ENCODE measurements around the gene GABBR2.

The GABBR2 gene

DNA sequence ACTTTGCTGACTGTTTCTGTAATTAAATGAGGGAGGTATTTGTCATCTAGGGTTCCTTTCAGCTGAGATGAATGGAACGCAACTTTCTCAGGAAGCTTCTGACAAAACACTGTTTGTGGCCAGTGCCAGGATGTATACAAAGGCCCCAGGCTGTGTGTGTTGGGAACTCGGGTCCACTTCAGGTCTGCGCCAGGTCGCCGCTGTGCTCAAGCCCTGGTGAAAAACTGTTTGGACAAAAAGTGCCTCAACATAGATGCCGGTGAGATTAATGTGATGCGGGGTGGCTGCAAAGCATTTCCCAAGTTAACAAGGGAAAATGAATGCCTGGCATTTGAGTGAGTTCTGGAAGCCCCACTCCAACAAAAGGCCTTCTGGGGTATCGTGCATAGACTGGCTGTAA is 156.4 kb downstream of the GABBR2 start:
- no peaks in the 10 kb centered on the region for H3K27me3 ChIP-seq (replicated peaks)
- in situ Hi-C loops (cut with HindIII; ENCODE audit: low pct_ligation_motif_present, low sequenced_read_pairs), result no loop called here
- H3K27ac ChIP-seq, result no peak overlapping the region
- DNase-seq, result no peak
- no peak overlapping the region for H3K4me3 ChIP-seq (ENCODE audit: low read depth, low read length)
- no peaks in the 10 kb centered on the region for H3K36me3 ChIP-seq (replicated peaks)
- TF ChIP-seq, protein P1, sequence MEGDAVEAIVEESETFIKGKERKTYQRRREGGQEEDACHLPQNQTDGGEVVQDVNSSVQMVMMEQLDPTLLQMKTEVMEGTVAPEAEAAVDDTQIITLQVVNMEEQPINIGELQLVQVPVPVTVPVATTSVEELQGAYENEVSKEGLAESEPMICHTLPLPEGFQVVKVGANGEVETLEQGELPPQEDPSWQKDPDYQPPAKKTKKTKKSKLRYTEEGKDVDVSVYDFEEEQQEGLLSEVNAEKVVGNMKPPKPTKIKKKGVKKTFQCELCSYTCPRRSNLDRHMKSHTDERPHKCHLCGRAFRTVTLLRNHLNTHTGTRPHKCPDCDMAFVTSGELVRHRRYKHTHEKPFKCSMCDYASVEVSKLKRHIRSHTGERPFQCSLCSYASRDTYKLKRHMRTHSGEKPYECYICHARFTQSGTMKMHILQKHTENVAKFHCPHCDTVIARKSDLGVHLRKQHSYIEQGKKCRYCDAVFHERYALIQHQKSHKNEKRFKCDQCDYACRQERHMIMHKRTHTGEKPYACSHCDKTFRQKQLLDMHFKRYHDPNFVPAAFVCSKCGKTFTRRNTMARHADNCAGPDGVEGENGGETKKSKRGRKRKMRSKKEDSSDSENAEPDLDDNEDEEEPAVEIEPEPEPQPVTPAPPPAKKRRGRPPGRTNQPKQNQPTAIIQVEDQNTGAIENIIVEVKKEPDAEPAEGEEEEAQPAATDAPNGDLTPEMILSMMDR (IDR thresholded peaks at IDR 0.05; ENCODE audit: low read depth, low read length, missing control alignments), result no peak

DNA sequence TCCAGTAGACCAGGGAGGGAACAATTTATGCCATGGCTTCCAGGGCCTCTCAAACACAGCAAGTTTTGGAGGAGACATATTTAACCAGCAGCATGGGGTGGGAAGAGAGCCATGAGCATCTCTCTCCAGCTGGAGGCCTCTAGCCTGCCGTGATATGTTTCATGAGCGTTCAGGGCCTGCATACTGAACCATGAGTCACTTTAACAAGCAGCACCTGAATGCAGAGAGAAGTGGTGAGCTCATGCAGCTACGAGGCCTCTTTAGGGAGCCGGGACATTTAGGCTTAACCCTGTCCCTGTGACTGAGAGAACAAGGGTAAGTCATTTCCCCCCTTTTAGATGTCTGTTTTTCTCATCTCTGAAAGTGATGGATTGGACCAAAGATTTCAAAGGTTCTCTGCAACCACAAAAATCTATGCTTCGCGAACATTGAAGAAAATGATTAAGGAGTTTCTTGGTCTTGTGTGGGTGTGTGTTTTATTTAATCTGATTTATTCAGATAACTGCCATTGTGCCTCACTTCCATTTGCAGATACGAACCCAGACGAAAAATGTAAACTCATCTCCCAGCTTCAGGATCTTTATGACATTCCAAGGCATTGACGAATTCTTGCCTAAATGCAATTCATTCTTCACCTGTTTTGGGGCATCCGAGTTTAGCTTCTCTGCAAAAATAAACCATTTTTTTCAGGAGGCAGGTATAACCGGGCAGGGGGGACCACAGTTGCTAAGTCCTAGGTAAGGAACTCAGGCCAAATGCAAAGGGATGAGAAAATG is 157.0 kb downstream of the GABBR2 start:
- TF ChIP-seq, protein P1 (IDR thresholded peaks at IDR 0.05; ENCODE audit: low read depth, low read length, missing control alignments), result no peak
- no peaks in the 10 kb centered on the region for H3K36me3 ChIP-seq (replicated peaks)
- peak; percentile 46 for DNase-seq
- no peaks in the 10 kb centered on the region for H3K27me3 ChIP-seq (replicated peaks)
- in situ Hi-C loops (cut with HindIII; ENCODE audit: low pct_ligation_motif_present, low sequenced_read_pairs), result no loop called here
- H3K27ac ChIP-seq, result no peak overlapping the region
- no peak overlapping the region for H3K4me3 ChIP-seq (ENCODE audit: low read depth, low read length)

DNA sequence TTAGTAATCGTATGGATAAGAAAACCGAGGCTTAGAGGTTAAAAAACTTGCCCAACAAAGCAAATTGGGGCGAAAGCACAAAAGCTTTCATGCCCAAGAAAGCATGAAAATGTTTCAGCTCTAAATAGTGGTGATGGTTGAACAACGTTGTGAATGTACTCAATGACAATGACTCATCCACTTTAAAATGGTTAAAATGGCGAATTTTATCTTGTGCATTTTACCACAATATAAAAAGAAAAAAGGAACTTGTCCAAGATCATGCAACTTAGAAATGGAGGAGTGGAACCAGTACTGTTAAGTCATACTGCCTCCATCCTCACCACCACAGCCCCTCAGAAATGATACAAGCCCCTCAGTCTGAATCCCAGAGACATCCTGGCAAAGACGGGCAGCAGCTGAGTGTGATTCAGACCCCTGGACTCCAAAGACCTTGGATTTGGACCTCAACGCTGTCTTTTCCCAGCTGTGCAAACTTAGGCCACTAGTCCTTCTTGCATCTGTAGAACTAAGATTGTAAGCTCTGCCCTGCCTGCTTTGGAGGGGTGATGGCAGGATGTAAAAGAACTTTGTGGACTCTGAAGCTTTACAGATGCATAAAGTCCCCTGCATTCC is 158.4 kb downstream of the GABBR2 start:
- H3K27me3 ChIP-seq (replicated peaks), result no peaks in the 10 kb centered on the region
- peak; percentile 42 for DNase-seq
- H3K36me3 ChIP-seq (replicated peaks), result no peaks in the 10 kb centered on the region
- TF ChIP-seq, protein P1 (IDR thresholded peaks at IDR 0.05; ENCODE audit: low read depth, low read length, missing control alignments), result no peak
- no peak overlapping the region for H3K27ac ChIP-seq
- no peak overlapping the region for H3K4me3 ChIP-seq (ENCODE audit: low read depth, low read length)
- in situ Hi-C loops (cut with HindIII; ENCODE audit: low pct_ligation_motif_present, low sequenced_read_pairs), result no loop called here

DNA sequence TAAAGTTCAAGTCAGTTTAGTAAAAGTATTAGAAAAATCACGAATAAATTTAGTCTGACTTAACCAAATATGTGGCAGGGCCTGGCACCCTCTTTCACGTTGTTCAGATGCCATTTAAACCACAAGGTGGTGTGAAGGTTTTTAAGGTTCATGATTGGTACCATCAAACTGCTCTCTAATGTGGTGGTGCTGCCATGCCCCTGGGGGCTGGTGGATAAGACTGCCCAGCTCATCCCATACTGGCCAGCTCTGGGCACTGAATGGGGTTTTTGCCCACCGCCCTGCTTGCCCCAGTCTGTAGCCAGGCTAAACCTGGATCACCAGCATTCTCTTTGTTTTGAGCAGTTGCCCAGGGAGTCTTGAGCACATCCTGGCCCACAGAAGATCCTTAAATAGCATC is 159.3 kb downstream of the GABBR2 start:
- TF ChIP-seq, protein P1 (IDR thresholded peaks at IDR 0.05; ENCODE audit: low read depth, low read length, missing control alignments), result no peak
- in situ Hi-C loops (cut with HindIII; ENCODE audit: low pct_ligation_motif_present, low sequenced_read_pairs), result no loop called here
- Histone ChIP-seq H3K27me3 (replicated peaks) (no peaks in the 10 kb centered on the region), H3K4me3 (ENCODE audit: low read depth, low read length) (no peak overlapping the region), H3K27ac (no peak overlapping the region), H3K36me3 (replicated peaks) (no peaks in the 10 kb centered on the region)
- no peak for DNase-seq

DNA sequence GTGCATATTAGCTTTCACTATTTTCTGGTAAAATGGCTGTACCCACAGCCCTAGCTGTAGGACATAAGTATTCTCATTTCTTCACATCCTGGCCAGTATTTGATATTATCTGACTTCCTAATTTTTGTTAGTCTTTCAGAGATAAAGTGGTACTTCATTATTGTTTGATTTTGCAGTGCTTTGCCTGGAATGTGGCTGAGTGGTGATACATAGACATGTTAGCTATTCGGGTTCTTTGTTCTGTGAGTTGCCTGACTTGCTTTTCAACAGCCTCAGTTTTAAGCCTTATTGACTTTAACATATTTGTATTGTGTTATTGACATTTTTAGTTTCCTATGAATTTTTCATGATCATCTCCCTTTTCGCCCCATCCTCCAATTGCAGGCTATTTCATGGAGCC is 161.1 kb downstream of the GABBR2 start:
- TF ChIP-seq, protein P1 (IDR thresholded peaks at IDR 0.05; ENCODE audit: low read depth, low read length, missing control alignments), result no peak
- in situ Hi-C loops (cut with HindIII; ENCODE audit: low pct_ligation_motif_present, low sequenced_read_pairs), result no loop called here
- no peaks in the 10 kb centered on the region for H3K36me3 ChIP-seq (replicated peaks)
- H3K27ac ChIP-seq, result no peak overlapping the region
- H3K4me3 ChIP-seq (ENCODE audit: low read depth, low read length), result no peak overlapping the region
- no peak for DNase-seq
- H3K27me3 ChIP-seq (replicated peaks), result no peaks in the 10 kb centered on the region

Data from brain microvascular endothelial cell (primary cell).